ENCODE results near the gene ITGB3BP. TPM values are rescaled to one million over a fixed set of nuclear protein-coding genes. Genes with fewer than 3 reads are reported as not detected.

Gene ITGB3BP
- total and polyA plus RNA-seq, 2 donors (not counting 1 experiment from before 2014, with no cell fraction given), result 16.7 to 21.3 TPM

DNA sequence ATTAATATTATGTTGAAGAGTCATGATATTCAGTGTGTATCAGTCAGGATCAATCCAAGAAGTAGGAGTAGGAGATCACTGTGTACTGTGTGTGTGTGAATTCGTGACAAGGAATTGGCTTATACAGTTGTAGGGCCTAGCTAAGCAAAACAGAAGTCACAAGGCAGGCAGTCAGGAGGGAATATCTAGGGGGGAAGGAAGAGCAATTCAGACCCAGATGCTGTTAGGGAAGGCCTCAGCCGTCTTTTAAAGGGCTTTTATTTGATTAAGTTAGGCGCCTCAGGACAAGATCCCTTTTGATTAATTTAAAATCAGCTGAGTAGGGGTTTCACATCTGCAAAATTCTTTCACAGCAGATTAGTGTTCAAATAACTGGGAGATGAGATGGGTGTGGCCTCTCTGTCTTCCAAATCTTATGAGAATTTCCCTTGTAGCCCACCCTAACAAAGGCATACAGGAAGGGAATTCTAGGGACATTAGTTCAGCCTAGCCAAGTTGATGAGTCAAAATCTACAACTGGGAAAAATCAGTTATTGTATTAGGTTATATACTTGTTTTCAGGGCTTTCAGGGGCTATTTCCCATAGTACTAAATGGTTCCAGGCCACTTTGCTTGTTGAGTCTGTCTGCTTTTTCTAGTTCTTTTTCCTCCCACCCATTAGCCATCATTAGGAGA is 108.2 kb downstream of the ITGB3BP start:
- Histone ChIP-seq H2AFZ (ENCODE audit: low read length) (no peak overlapping the region), H3K9me3 (ENCODE audit: control insufficient read depth, insufficient read depth, low read depth, low read length) (no peaks in the 10 kb centered on the region), H3K79me2 (ENCODE audit: control insufficient read depth, insufficient read depth, low read length) (no peaks in the 10 kb centered on the region), H3K9ac (ENCODE audit: insufficient read depth, low read length) (no peak overlapping the region), H3K36me3 (ENCODE audit: control insufficient read depth, insufficient read depth, low read length) (no peaks in the 10 kb centered on the region), H3K27me3 (ENCODE audit: control insufficient read depth, insufficient read depth, low read length) (no peaks in the 10 kb centered on the region), H3K27ac (ENCODE audit: insufficient read depth, low read length) (no peak overlapping the region), H3K4me1 (ENCODE audit: control insufficient read depth, extremely low read depth, insufficient read depth, low read length) (no peaks in the 10 kb centered on the region), H3K4me3 (replicated peaks in 1 of 4; ENCODE audit: control extremely low read depth in 1 of 4, insufficient read depth in 1 of 4, low read depth in 3 of 4, low read length in 4 of 4) (no peak overlapping the region), H4K20me1 (ENCODE audit: control insufficient read depth, extremely low read depth, insufficient read depth, low read length) (no peaks in the 10 kb centered on the region), H3K4me2 (ENCODE audit: extremely low read depth, insufficient read depth, low read length) (no peak overlapping the region)
- no peak for TF ChIP-seq EZH2 (IDR thresholded peaks at IDR 0.05; ENCODE audit: low read length, missing control alignments)
- TF ChIP-seq, protein P1, sequence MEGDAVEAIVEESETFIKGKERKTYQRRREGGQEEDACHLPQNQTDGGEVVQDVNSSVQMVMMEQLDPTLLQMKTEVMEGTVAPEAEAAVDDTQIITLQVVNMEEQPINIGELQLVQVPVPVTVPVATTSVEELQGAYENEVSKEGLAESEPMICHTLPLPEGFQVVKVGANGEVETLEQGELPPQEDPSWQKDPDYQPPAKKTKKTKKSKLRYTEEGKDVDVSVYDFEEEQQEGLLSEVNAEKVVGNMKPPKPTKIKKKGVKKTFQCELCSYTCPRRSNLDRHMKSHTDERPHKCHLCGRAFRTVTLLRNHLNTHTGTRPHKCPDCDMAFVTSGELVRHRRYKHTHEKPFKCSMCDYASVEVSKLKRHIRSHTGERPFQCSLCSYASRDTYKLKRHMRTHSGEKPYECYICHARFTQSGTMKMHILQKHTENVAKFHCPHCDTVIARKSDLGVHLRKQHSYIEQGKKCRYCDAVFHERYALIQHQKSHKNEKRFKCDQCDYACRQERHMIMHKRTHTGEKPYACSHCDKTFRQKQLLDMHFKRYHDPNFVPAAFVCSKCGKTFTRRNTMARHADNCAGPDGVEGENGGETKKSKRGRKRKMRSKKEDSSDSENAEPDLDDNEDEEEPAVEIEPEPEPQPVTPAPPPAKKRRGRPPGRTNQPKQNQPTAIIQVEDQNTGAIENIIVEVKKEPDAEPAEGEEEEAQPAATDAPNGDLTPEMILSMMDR (conservative IDR thresholded peaks at IDR 0.05 in 1 of 2, IDR thresholded peaks at IDR 0.05 in 1 of 2; ENCODE audit: low read depth in 1 of 2, low read length in 2 of 2), result no peak
- no peak for DNase-seq (ENCODE audit: low read depth in 2 of 2)

DNA sequence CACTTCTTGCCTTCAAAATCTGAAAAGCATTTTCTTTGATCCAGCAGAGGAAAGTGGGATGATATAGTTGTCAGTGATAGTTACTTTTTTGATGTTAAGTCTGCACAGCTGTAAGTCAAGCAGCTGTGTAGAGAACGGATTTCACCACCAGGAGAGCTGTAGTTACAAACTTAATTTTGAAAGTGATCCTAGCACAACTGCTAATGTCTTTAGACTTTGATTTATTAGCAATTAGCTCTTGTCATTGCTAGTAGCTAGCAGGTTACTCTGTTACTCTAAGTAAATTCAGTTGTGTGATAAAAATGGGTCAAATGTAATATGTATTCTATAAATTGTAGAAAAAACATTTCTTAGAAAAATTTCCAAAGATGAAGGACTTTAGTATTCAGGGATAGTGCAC is 109.6 kb downstream of the ITGB3BP start:
- Histone ChIP-seq H3K27me3 (ENCODE audit: control insufficient read depth, insufficient read depth, low read length) (no peaks in the 10 kb centered on the region), H4K20me1 (ENCODE audit: control insufficient read depth, extremely low read depth, insufficient read depth, low read length) (no peaks in the 10 kb centered on the region), H3K4me1 (ENCODE audit: control insufficient read depth, extremely low read depth, insufficient read depth, low read length) (no peaks in the 10 kb centered on the region), H3K4me3 (replicated peaks in 1 of 4; ENCODE audit: control extremely low read depth in 1 of 4, insufficient read depth in 1 of 4, low read depth in 3 of 4, low read length in 4 of 4) (no peak overlapping the region), H3K36me3 (ENCODE audit: control insufficient read depth, insufficient read depth, low read length) (no peaks in the 10 kb centered on the region), H3K27ac (ENCODE audit: insufficient read depth, low read length) (no peak overlapping the region), H2AFZ (ENCODE audit: low read length) (no peak overlapping the region), H3K9me3 (ENCODE audit: control insufficient read depth, insufficient read depth, low read depth, low read length) (no peaks in the 10 kb centered on the region), H3K9ac (ENCODE audit: insufficient read depth, low read length) (no peak overlapping the region), H3K4me2 (ENCODE audit: extremely low read depth, insufficient read depth, low read length) (no peak overlapping the region), H3K79me2 (ENCODE audit: control insufficient read depth, insufficient read depth, low read length) (no peaks in the 10 kb centered on the region)
- no peak for DNase-seq (ENCODE audit: low read depth in 2 of 2)
- TF ChIP-seq, protein P1 (conservative IDR thresholded peaks at IDR 0.05 in 1 of 2, IDR thresholded peaks at IDR 0.05 in 1 of 2; ENCODE audit: low read depth in 1 of 2, low read length in 2 of 2), result no peak
- TF ChIP-seq EZH2 (IDR thresholded peaks at IDR 0.05; ENCODE audit: low read length, missing control alignments), result no peak

DNA sequence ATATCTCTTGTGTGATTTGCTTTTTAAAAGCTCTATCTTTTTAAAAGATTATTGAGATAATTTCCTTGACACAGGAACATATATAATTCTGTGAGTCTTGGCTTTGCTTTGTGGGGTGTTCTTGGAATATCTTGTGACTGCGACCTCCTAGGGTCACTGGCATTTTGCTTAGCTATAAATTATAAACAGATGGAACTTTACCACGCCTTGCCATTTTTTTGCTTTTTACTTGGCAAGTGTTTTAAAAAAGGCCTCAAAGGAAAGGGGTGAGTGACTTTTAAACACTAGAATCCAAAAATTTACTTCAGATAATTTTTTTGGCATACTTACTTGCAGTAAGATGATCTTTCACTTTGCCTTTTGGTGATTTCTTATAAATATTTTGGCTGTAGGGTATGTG is 112.0 kb downstream of the ITGB3BP start:
- peak in 1 of 2 donors; percentile 61 for DNase-seq (ENCODE audit: low read depth in 2 of 2)
- H3K4me1 ChIP-seq (ENCODE audit: control insufficient read depth, extremely low read depth, insufficient read depth, low read length), result no peaks in the 10 kb centered on the region
- no peak overlapping the region for H3K4me3 ChIP-seq (replicated peaks in 1 of 4; ENCODE audit: control extremely low read depth in 1 of 4, insufficient read depth in 1 of 4, low read depth in 3 of 4, low read length in 4 of 4)
- H4K20me1 ChIP-seq (ENCODE audit: control insufficient read depth, extremely low read depth, insufficient read depth, low read length), result no peaks in the 10 kb centered on the region
- no peaks in the 10 kb centered on the region for H3K36me3 ChIP-seq (ENCODE audit: control insufficient read depth, insufficient read depth, low read length)
- no peaks in the 10 kb centered on the region for H3K27me3 ChIP-seq (ENCODE audit: control insufficient read depth, insufficient read depth, low read length)
- no peak for TF ChIP-seq EZH2 (IDR thresholded peaks at IDR 0.05; ENCODE audit: low read length, missing control alignments)
- TF ChIP-seq, protein P1 (conservative IDR thresholded peaks at IDR 0.05 in 1 of 2, IDR thresholded peaks at IDR 0.05 in 1 of 2; ENCODE audit: low read depth in 1 of 2, low read length in 2 of 2), result no peak
- no peak overlapping the region for H3K9ac ChIP-seq (ENCODE audit: insufficient read depth, low read length)
- H2AFZ ChIP-seq (ENCODE audit: low read length), result no peak overlapping the region
- no peak overlapping the region for H3K4me2 ChIP-seq (ENCODE audit: extremely low read depth, insufficient read depth, low read length)
- H3K9me3 ChIP-seq (ENCODE audit: control insufficient read depth, insufficient read depth, low read depth, low read length), result no peaks in the 10 kb centered on the region
- H3K79me2 ChIP-seq (ENCODE audit: control insufficient read depth, insufficient read depth, low read length), result no peaks in the 10 kb centered on the region
- no peak overlapping the region for H3K27ac ChIP-seq (ENCODE audit: insufficient read depth, low read length)
